ENCODE results near the gene AUTS2. TPM values are rescaled to one million over a fixed set of nuclear protein-coding genes. Genes with fewer than 3 reads are reported as not detected.

Gene AUTS2
- total RNA-seq, 1 experiment from 2014 or later: 38.5 TPM

- Histone ChIP-seq H3K79me2 (ENCODE audit: low read length) (no peaks in the 10 kb centered on the region), H3K9ac (ENCODE audit: low read length) (no peak overlapping the region), H2AFZ (ENCODE audit: low read length) (no peak overlapping the region), H3K4me3 (ENCODE audit: low read length) (no peak overlapping the region), H3K9me2 (replicated peaks; ENCODE audit: insufficient read depth, low read length) (no peaks in the 10 kb centered on the region), H4K20me1 (ENCODE audit: insufficient read depth, low read depth, low read length) (no peaks in the 10 kb centered on the region), H3K9me3 (ENCODE audit: low read length) (no peaks in the 10 kb centered on the region), H3K4me2 (ENCODE audit: low read depth, low read length, poor library complexity, severe bottlenecking) (no peak overlapping the region), H3K36me3 (ENCODE audit: insufficient read depth, low read length) (peaks cover 11% of the 10 kb centered on the region; the same call in 1 of the 2 replicates), H3K27me3 (ENCODE audit: low read length) (no peaks in the 10 kb centered on the region), H3K27ac (ENCODE audit: low read length) (no peak overlapping the region), H3K4me1 (ENCODE audit: low read length) (no peaks in the 10 kb centered on the region)
- no peak for DNase-seq
Measured at GRCh38 chr7:70791341-70791740, 1193.1 kb downstream of the AUTS2 start.

- no peak overlapping the region for H2AFZ ChIP-seq (ENCODE audit: low read length)
- H3K9ac ChIP-seq (ENCODE audit: low read length): no peak overlapping the region
- no peaks in the 10 kb centered on the region for H3K4me1 ChIP-seq (ENCODE audit: low read length)
- no peaks in the 10 kb centered on the region for H4K20me1 ChIP-seq (ENCODE audit: insufficient read depth, low read depth, low read length)
- H3K27ac ChIP-seq (ENCODE audit: low read length): no peak overlapping the region
- H3K4me3 ChIP-seq (ENCODE audit: low read length): no peak overlapping the region
- peaks cover 6% of the 10 kb centered on the region; the same call in 1 of the 2 replicates for H3K36me3 ChIP-seq (ENCODE audit: insufficient read depth, low read length)
- no peak overlapping the region for H3K4me2 ChIP-seq (ENCODE audit: low read depth, low read length, poor library complexity, severe bottlenecking)
- no peaks in the 10 kb centered on the region for H3K79me2 ChIP-seq (ENCODE audit: low read length)
- H3K9me3 ChIP-seq (ENCODE audit: low read length): no peaks in the 10 kb centered on the region
- no peaks in the 10 kb centered on the region for H3K9me2 ChIP-seq (replicated peaks; ENCODE audit: insufficient read depth, low read length)
- DNase-seq: no peak
- no peaks in the 10 kb centered on the region for H3K27me3 ChIP-seq (ENCODE audit: low read length)
Measured at GRCh38 chr7:70793060-70793459, 1194.8 kb downstream of the AUTS2 start.

- Histone ChIP-seq H3K9me3 (ENCODE audit: low read length) (no peaks in the 10 kb centered on the region), H3K36me3 (ENCODE audit: insufficient read depth, low read length) (0 out of 2 replicates have a peak, but pooled peaks cover 4% of the 10 kb centered on the region), H3K27me3 (ENCODE audit: low read length) (no peaks in the 10 kb centered on the region), H3K4me2 (ENCODE audit: low read depth, low read length, poor library complexity, severe bottlenecking) (no peak overlapping the region), H2AFZ (ENCODE audit: low read length) (no peak overlapping the region), H3K4me1 (ENCODE audit: low read length) (no peaks in the 10 kb centered on the region), H3K9ac (ENCODE audit: low read length) (no peak overlapping the region), H3K9me2 (replicated peaks; ENCODE audit: insufficient read depth, low read length) (no peaks in the 10 kb centered on the region), H3K79me2 (ENCODE audit: low read length) (no peaks in the 10 kb centered on the region), H3K4me3 (ENCODE audit: low read length) (no peak overlapping the region), H3K27ac (ENCODE audit: low read length) (no peak overlapping the region), H4K20me1 (ENCODE audit: insufficient read depth, low read depth, low read length) (no peaks in the 10 kb centered on the region)
- no peak for DNase-seq
Measured at GRCh38 chr7:70793821-70794220, 1195.5 kb downstream of the AUTS2 start.

- H3K9me3 ChIP-seq (ENCODE audit: low read length): peaks cover 5% of the 10 kb centered on the region; the same call in 1 of the 2 replicates
- H3K79me2 ChIP-seq (ENCODE audit: low read length): no peaks in the 10 kb centered on the region
- no peak for DNase-seq
- H3K36me3 ChIP-seq (ENCODE audit: insufficient read depth, low read length): 0 out of 2 replicates have a peak, but pooled peaks cover 4% of the 10 kb centered on the region
- no peaks in the 10 kb centered on the region for H3K4me1 ChIP-seq (ENCODE audit: low read length)
- H3K9ac ChIP-seq (ENCODE audit: low read length): no peak overlapping the region
- no peak overlapping the region for H3K27ac ChIP-seq (ENCODE audit: low read length)
- no peaks in the 10 kb centered on the region for H4K20me1 ChIP-seq (ENCODE audit: insufficient read depth, low read depth, low read length)
- no peaks in the 10 kb centered on the region for H3K9me2 ChIP-seq (replicated peaks; ENCODE audit: insufficient read depth, low read length)
- H2AFZ ChIP-seq (ENCODE audit: low read length): no peak overlapping the region
- H3K4me3 ChIP-seq (ENCODE audit: low read length): no peak overlapping the region
- H3K4me2 ChIP-seq (ENCODE audit: low read depth, low read length, poor library complexity, severe bottlenecking): no peak overlapping the region
- H3K27me3 ChIP-seq (ENCODE audit: low read length): 0 out of 2 replicates have a peak, but pooled peaks cover 2% of the 10 kb centered on the region
Measured at GRCh38 chr7:70794962-70795361, 1196.7 kb downstream of the AUTS2 start.

- Histone ChIP-seq H4K20me1 (ENCODE audit: insufficient read depth, low read depth, low read length) (no peaks in the 10 kb centered on the region), H3K4me1 (ENCODE audit: low read length) (no peaks in the 10 kb centered on the region), H2AFZ (ENCODE audit: low read length) (no peak overlapping the region), H3K36me3 (ENCODE audit: insufficient read depth, low read length) (peaks cover 4% of the 10 kb centered on the region; the same call in 1 of the 2 replicates), H3K9me2 (replicated peaks; ENCODE audit: insufficient read depth, low read length) (no peaks in the 10 kb centered on the region), H3K9ac (ENCODE audit: low read length) (no peak overlapping the region), H3K27ac (ENCODE audit: low read length) (no peak overlapping the region), H3K9me3 (ENCODE audit: low read length) (peaks cover 6% of the 10 kb centered on the region; the same call in 1 of the 2 replicates), H3K79me2 (ENCODE audit: low read length) (no peaks in the 10 kb centered on the region), H3K4me2 (ENCODE audit: low read depth, low read length, poor library complexity, severe bottlenecking) (no peak overlapping the region), H3K27me3 (ENCODE audit: low read length) (0 out of 2 replicates have a peak, but pooled peaks cover 4% of the 10 kb centered on the region), H3K4me3 (ENCODE audit: low read length) (no peak overlapping the region)
- no peak for DNase-seq
Measured at GRCh38 chr7:70795948-70796347, 1197.7 kb downstream of the AUTS2 start.

- H3K9ac ChIP-seq (ENCODE audit: low read length): no peak overlapping the region
Measured at GRCh38 chr7:70797109-70797514, 1198.8 kb downstream of the AUTS2 start.

GRCh38 chr7:70799841-70800405, 1201.6 kb downstream of the AUTS2 start:
- no peak overlapping the region for H3K9ac ChIP-seq (ENCODE audit: low read length)
- H4K20me1 ChIP-seq (ENCODE audit: insufficient read depth, low read depth, low read length): no peaks in the 10 kb centered on the region
- no peak for DNase-seq
- peaks cover 6% of the 10 kb centered on the region; the same call in 1 of the 2 replicates for H3K9me3 ChIP-seq (ENCODE audit: low read length)
- H2AFZ ChIP-seq (ENCODE audit: low read length): no peak overlapping the region
- no peaks in the 10 kb centered on the region for H3K79me2 ChIP-seq (ENCODE audit: low read length)
- no peak overlapping the region for H3K4me2 ChIP-seq (ENCODE audit: low read depth, low read length, poor library complexity, severe bottlenecking)
- H3K9me2 ChIP-seq (replicated peaks; ENCODE audit: insufficient read depth, low read length): no peaks in the 10 kb centered on the region
- no peaks in the 10 kb centered on the region; the same call in 1 of the 2 replicates for H3K36me3 ChIP-seq (ENCODE audit: insufficient read depth, low read length)
- H3K27me3 ChIP-seq (ENCODE audit: low read length): 0 out of 2 replicates have a peak, but pooled peaks cover 4% of the 10 kb centered on the region
- H3K27ac ChIP-seq (ENCODE audit: low read length): no peak overlapping the region
- peaks cover 6% of the 10 kb centered on the region for H3K4me1 ChIP-seq (ENCODE audit: low read length)
- H3K4me3 ChIP-seq (ENCODE audit: low read length): no peak overlapping the region

More at GRCh38 chr7:70797109-70797514, 1198.8 kb downstream of the AUTS2 start:
- H3K27ac ChIP-seq (ENCODE audit: low read length): no peak overlapping the region
- no peaks in the 10 kb centered on the region for H4K20me1 ChIP-seq (ENCODE audit: insufficient read depth, low read depth, low read length)
- H3K9me2 ChIP-seq (replicated peaks; ENCODE audit: insufficient read depth, low read length): no peaks in the 10 kb centered on the region
- H3K4me3 ChIP-seq (ENCODE audit: low read length): no peak overlapping the region
- no peak for DNase-seq
- H3K36me3 ChIP-seq (ENCODE audit: insufficient read depth, low read length): no peaks in the 10 kb centered on the region; the same call in 1 of the 2 replicates
- H3K79me2 ChIP-seq (ENCODE audit: low read length): no peaks in the 10 kb centered on the region
- no peak overlapping the region for H3K4me2 ChIP-seq (ENCODE audit: low read depth, low read length, poor library complexity, severe bottlenecking)
- H2AFZ ChIP-seq (ENCODE audit: low read length): no peak overlapping the region
- H3K4me1 ChIP-seq (ENCODE audit: low read length): no peaks in the 10 kb centered on the region
- 0 out of 2 replicates have a peak, but pooled peaks cover 4% of the 10 kb centered on the region for H3K27me3 ChIP-seq (ENCODE audit: low read length)
- peaks cover 6% of the 10 kb centered on the region; the same call in 1 of the 2 replicates for H3K9me3 ChIP-seq (ENCODE audit: low read length)

- Histone ChIP-seq H3K27ac (ENCODE audit: low read length) (no peak overlapping the region), H3K4me2 (ENCODE audit: low read depth, low read length, poor library complexity, severe bottlenecking) (no peak overlapping the region), H3K9me2 (replicated peaks; ENCODE audit: insufficient read depth, low read length) (no peaks in the 10 kb centered on the region), H3K9me3 (ENCODE audit: low read length) (no peaks in the 10 kb centered on the region), H3K4me1 (ENCODE audit: low read length) (peaks cover 17% of the 10 kb centered on the region), H3K36me3 (ENCODE audit: insufficient read depth, low read length) (no peaks in the 10 kb centered on the region; the same call in 1 of the 2 replicates), H3K27me3 (ENCODE audit: low read length) (no peaks in the 10 kb centered on the region), H3K9ac (ENCODE audit: low read length) (no peak overlapping the region), H3K4me3 (ENCODE audit: low read length) (no peak overlapping the region), H4K20me1 (ENCODE audit: insufficient read depth, low read depth, low read length) (no peaks in the 10 kb centered on the region), H3K79me2 (ENCODE audit: low read length) (no peaks in the 10 kb centered on the region), H2AFZ (ENCODE audit: low read length) (no peak overlapping the region)
- DNase-seq: no peak
Measured at GRCh38 chr7:70805360-70805759, 1207.1 kb downstream of the AUTS2 start.

All from Karpas-422 (cell line).